ENCODE data around the gene LRIT2.

Gene LRIT2

GRCh38 chr10:84205049-84205852 is 20.1 kb downstream of the LRIT2 start:
- Histone ChIP-seq H3F3A (ENCODE audit: low read depth) (no peaks in the 10 kb centered on the region), H3K79me2 (ENCODE audit: insufficient read depth, low read length) (no peaks in the 10 kb centered on the region), H3K36me3 (ENCODE audit: insufficient read depth, low read length) (no peaks in the 10 kb centered on the region), H3K4me2 (ENCODE audit: low read depth, low read length, poor library complexity, severe bottlenecking) (no peak overlapping the region), H3K4me1 (ENCODE audit: insufficient read depth, low read length, poor library complexity, severe bottlenecking) (no peaks in the 10 kb centered on the region), H3K9me2 (replicated peaks; ENCODE audit: low read depth, low read length) (no peaks in the 10 kb centered on the region), H3K4me3 (ENCODE audit: low read length, poor library complexity, severe bottlenecking) (no peak overlapping the region), H3K27me3 (ENCODE audit: insufficient read depth, low read length, poor library complexity, severe bottlenecking) (no peaks in the 10 kb centered on the region), H3K9me3 (ENCODE audit: insufficient read depth, low read depth, low read length) (no peaks in the 10 kb centered on the region), H2AFZ (ENCODE audit: low read length) (no peak overlapping the region), H3K9ac (ENCODE audit: low read depth, low read length, poor library complexity, severe bottlenecking) (no peak overlapping the region), H4K20me1 (ENCODE audit: insufficient read depth, low read length, poor library complexity, severe bottlenecking) (no peaks in the 10 kb centered on the region)
- TF ChIP-seq EZH2phosphoT487 (IDR thresholded peaks at IDR 0.05; ENCODE audit: borderline replicate concordance) (no peak), CTCF (conservative IDR thresholded peaks at IDR 0.05; ENCODE audit: low read length) (peak; percentile 93)

- Histone ChIP-seq H3K9ac (ENCODE audit: low read depth, low read length, poor library complexity, severe bottlenecking) (no peak overlapping the region), H3K4me2 (ENCODE audit: low read depth, low read length, poor library complexity, severe bottlenecking) (no peak overlapping the region)
These were observed 20.7 kb downstream of the LRIT2 start for GRCh38 chr10:84204610-84205009.

GRCh38 chr10:84204122-84204521 is 21.2 kb downstream of the LRIT2 start:
- Histone ChIP-seq H3K9me3 (ENCODE audit: insufficient read depth, low read depth, low read length) (no peaks in the 10 kb centered on the region), H2AFZ (ENCODE audit: low read length) (no peak overlapping the region), H3K79me2 (ENCODE audit: insufficient read depth, low read length) (no peaks in the 10 kb centered on the region), H3K4me3 (ENCODE audit: low read length, poor library complexity, severe bottlenecking) (no peak overlapping the region), H3K27me3 (ENCODE audit: insufficient read depth, low read length, poor library complexity, severe bottlenecking) (no peaks in the 10 kb centered on the region), H3F3A (ENCODE audit: low read depth) (no peaks in the 10 kb centered on the region), H3K4me1 (ENCODE audit: insufficient read depth, low read length, poor library complexity, severe bottlenecking) (no peaks in the 10 kb centered on the region), H3K36me3 (ENCODE audit: insufficient read depth, low read length) (no peaks in the 10 kb centered on the region), H3K4me2 (ENCODE audit: low read depth, low read length, poor library complexity, severe bottlenecking) (no peak overlapping the region), H3K9me2 (replicated peaks; ENCODE audit: low read depth, low read length) (no peaks in the 10 kb centered on the region), H4K20me1 (ENCODE audit: insufficient read depth, low read length, poor library complexity, severe bottlenecking) (no peaks in the 10 kb centered on the region), H3K9ac (ENCODE audit: low read depth, low read length, poor library complexity, severe bottlenecking) (no peak overlapping the region)
- TF ChIP-seq EZH2phosphoT487 (IDR thresholded peaks at IDR 0.05; ENCODE audit: borderline replicate concordance): no peak
- TF ChIP-seq CTCF (conservative IDR thresholded peaks at IDR 0.05; ENCODE audit: low read length): peak; percentile 62

More at GRCh38 chr10:84204610-84205009, 20.7 kb downstream of the LRIT2 start:
- Histone ChIP-seq H3K36me3 (ENCODE audit: insufficient read depth, low read length) (no peaks in the 10 kb centered on the region), H3K4me3 (ENCODE audit: low read length, poor library complexity, severe bottlenecking) (no peak overlapping the region), H3K27me3 (ENCODE audit: insufficient read depth, low read length, poor library complexity, severe bottlenecking) (no peaks in the 10 kb centered on the region), H3K9me2 (replicated peaks; ENCODE audit: low read depth, low read length) (no peaks in the 10 kb centered on the region), H3K4me1 (ENCODE audit: insufficient read depth, low read length, poor library complexity, severe bottlenecking) (no peaks in the 10 kb centered on the region), H4K20me1 (ENCODE audit: insufficient read depth, low read length, poor library complexity, severe bottlenecking) (no peaks in the 10 kb centered on the region), H3K79me2 (ENCODE audit: insufficient read depth, low read length) (no peaks in the 10 kb centered on the region), H2AFZ (ENCODE audit: low read length) (no peak overlapping the region), H3F3A (ENCODE audit: low read depth) (no peaks in the 10 kb centered on the region), H3K9me3 (ENCODE audit: insufficient read depth, low read depth, low read length) (no peaks in the 10 kb centered on the region)
- no peak for TF ChIP-seq CTCF (conservative IDR thresholded peaks at IDR 0.05; ENCODE audit: low read length)
- TF ChIP-seq EZH2phosphoT487 (IDR thresholded peaks at IDR 0.05; ENCODE audit: borderline replicate concordance): no peak

Data from Loucy (cell line).